Measurements from ENCODE around the gene CYTH4.

Gene CYTH4

GRCh38 chr22:37304595-37305343 lies 22.5 kb downstream of the CYTH4 start:
- Histone ChIP-seq H3K4me3 (ENCODE audit: low read depth, low read length) (no peak overlapping the region), H3K27ac (ENCODE audit: low read depth, low read length) (peak overlapping the region; percentile 100), H3K79me2 (ENCODE audit: control insufficient read depth, insufficient read depth, low read length, unreplicated experiment) (no peaks in the 10 kb centered on the region), H3K36me3 (ENCODE audit: insufficient read depth, low read length) (no peaks in the 10 kb centered on the region), H3K4me1 (ENCODE audit: control insufficient read depth, insufficient read depth, low read length, unreplicated experiment) (peaks cover 64% of the 10 kb centered on the region), H2AFZ (ENCODE audit: low read length, unreplicated experiment) (no peak overlapping the region), H3K27me3 (ENCODE audit: insufficient read depth, low read length) (no peaks in the 10 kb centered on the region)

DNA sequence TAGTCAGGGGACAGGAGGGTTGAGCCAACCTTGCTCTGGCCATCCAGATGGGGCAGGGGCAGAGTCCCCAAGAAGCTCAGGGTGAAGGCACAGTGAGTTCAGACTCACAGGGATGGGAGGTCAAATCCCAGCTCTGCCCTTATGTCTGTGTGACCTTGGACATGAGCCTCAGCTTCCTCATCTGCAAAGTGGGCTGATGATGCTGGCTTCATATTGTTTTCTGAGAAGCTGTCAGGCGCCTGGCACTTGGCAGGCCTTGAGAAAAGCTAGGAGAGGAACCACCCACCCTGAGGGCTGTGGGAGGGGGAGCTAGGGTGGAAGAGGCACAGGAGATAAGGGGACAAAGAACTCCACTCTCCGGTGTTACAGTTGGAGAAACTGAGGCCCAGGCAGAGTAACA lies 23.6 kb downstream of the CYTH4 start:
- H3K4me1 ChIP-seq (ENCODE audit: control insufficient read depth, insufficient read depth, low read length, unreplicated experiment) = peaks cover 72% of the 10 kb centered on the region
- H3K27ac ChIP-seq (ENCODE audit: low read depth, low read length) = peak overlapping the region; percentile 100
- no peak overlapping the region for H2AFZ ChIP-seq (ENCODE audit: low read length, unreplicated experiment)
- H3K36me3 ChIP-seq (ENCODE audit: insufficient read depth, low read length) = no peaks in the 10 kb centered on the region
- no peaks in the 10 kb centered on the region for H3K79me2 ChIP-seq (ENCODE audit: control insufficient read depth, insufficient read depth, low read length, unreplicated experiment)
- H3K4me3 ChIP-seq (ENCODE audit: low read depth, low read length) = no peak overlapping the region
- H3K27me3 ChIP-seq (ENCODE audit: insufficient read depth, low read length) = no peaks in the 10 kb centered on the region

GRCh38 chr22:37306494-37306829 lies 24.2 kb downstream of the CYTH4 start:
- peak overlapping the region; percentile 100 for H3K27ac ChIP-seq (ENCODE audit: low read depth, low read length)

GRCh38 chr22:37308385-37309200 lies 26.3 kb downstream of the CYTH4 start:
- H3K27me3 ChIP-seq (ENCODE audit: insufficient read depth, low read length) = no peaks in the 10 kb centered on the region
- no peak overlapping the region for H2AFZ ChIP-seq (ENCODE audit: low read length, unreplicated experiment)
- H3K36me3 ChIP-seq (ENCODE audit: insufficient read depth, low read length) = no peaks in the 10 kb centered on the region
- H3K79me2 ChIP-seq (ENCODE audit: control insufficient read depth, insufficient read depth, low read length, unreplicated experiment) = no peaks in the 10 kb centered on the region
- H3K27ac ChIP-seq (ENCODE audit: low read depth, low read length) = peak overlapping the region; percentile 100
- H3K4me1 ChIP-seq (ENCODE audit: control insufficient read depth, insufficient read depth, low read length, unreplicated experiment) = peaks cover 71% of the 10 kb centered on the region
- peak overlapping the region; percentile 62; the same call in 1 of the 2 replicates for H3K4me3 ChIP-seq (ENCODE audit: low read depth, low read length)

More at GRCh38 chr22:37306494-37306829, 24.2 kb downstream of the CYTH4 start:
- H2AFZ ChIP-seq (ENCODE audit: low read length, unreplicated experiment) = no peak overlapping the region
- H3K79me2 ChIP-seq (ENCODE audit: control insufficient read depth, insufficient read depth, low read length, unreplicated experiment) = no peaks in the 10 kb centered on the region
- H3K27me3 ChIP-seq (ENCODE audit: insufficient read depth, low read length) = no peaks in the 10 kb centered on the region
- H3K36me3 ChIP-seq (ENCODE audit: insufficient read depth, low read length) = no peaks in the 10 kb centered on the region
- H3K4me1 ChIP-seq (ENCODE audit: control insufficient read depth, insufficient read depth, low read length, unreplicated experiment) = peaks cover 72% of the 10 kb centered on the region
- no peak overlapping the region for H3K4me3 ChIP-seq (ENCODE audit: low read depth, low read length)

- no peaks in the 10 kb centered on the region for H3K36me3 ChIP-seq (ENCODE audit: insufficient read depth, low read length)
- H3K4me3 ChIP-seq (ENCODE audit: low read depth, low read length) = no peak overlapping the region
- peak overlapping the region; percentile 35; the same call in 1 of the 2 replicates for H3K27ac ChIP-seq (ENCODE audit: low read depth, low read length)
Measured at GRCh38 chr22:37309211-37310074, 27.1 kb downstream of the CYTH4 start.

GRCh38 chr22:37310075-37310606 lies 27.8 kb downstream of the CYTH4 start:
- Histone ChIP-seq H3K36me3 (ENCODE audit: insufficient read depth, low read length) (no peaks in the 10 kb centered on the region), H3K79me2 (ENCODE audit: control insufficient read depth, insufficient read depth, low read length, unreplicated experiment) (no peaks in the 10 kb centered on the region), H2AFZ (ENCODE audit: low read length, unreplicated experiment) (no peak overlapping the region), H3K4me3 (ENCODE audit: low read depth, low read length) (no peak overlapping the region), H3K27me3 (ENCODE audit: insufficient read depth, low read length) (no peaks in the 10 kb centered on the region), H3K4me1 (ENCODE audit: control insufficient read depth, insufficient read depth, low read length, unreplicated experiment) (peaks cover 71% of the 10 kb centered on the region), H3K27ac (ENCODE audit: low read depth, low read length) (no peak overlapping the region)

More at GRCh38 chr22:37309211-37310074, 27.1 kb downstream of the CYTH4 start:
- H3K27me3 ChIP-seq (ENCODE audit: insufficient read depth, low read length) = no peaks in the 10 kb centered on the region
- peaks cover 71% of the 10 kb centered on the region for H3K4me1 ChIP-seq (ENCODE audit: control insufficient read depth, insufficient read depth, low read length, unreplicated experiment)
- no peaks in the 10 kb centered on the region for H3K79me2 ChIP-seq (ENCODE audit: control insufficient read depth, insufficient read depth, low read length, unreplicated experiment)
- H2AFZ ChIP-seq (ENCODE audit: low read length, unreplicated experiment) = no peak overlapping the region

DNA sequence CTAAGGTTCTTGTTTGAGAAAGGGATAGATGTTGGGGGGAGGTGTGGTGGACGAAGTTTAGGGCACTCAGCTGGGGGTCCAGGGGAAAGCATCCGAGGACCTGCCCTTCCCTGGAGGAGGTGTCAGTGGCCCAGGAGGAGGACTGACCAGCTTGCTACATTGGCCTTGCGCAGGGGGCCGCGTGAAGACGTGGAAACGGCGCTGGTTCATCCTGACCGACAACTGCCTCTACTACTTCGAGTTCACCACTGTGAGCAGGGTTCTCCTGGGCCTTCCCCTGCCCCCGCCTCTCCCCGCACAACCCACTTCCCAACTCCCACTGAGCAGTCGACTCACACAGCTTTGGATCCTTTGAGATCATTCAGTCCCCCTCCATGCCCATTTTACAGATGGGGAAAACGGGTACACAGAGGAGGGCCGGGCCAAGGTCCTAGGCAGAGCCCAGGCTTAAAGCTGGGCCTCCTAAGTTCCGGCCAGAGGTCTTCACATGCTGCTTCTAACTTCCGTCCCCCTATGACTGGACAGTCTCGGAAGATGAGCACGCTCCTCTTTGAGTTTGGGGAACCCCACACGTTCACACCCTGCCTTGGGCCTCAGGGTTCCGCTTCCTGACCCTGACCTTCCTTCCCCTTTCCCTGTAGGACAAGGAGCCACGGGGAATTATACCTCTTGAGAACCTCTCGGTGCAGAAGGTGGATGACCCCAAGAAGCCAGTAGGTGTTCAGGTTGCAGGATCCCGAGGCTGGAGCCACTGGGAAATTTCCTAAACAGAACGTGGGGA lies 28.7 kb downstream of the CYTH4 start:
- no peak overlapping the region for H3K4me3 ChIP-seq (ENCODE audit: low read depth, low read length)
- H3K27me3 ChIP-seq (ENCODE audit: insufficient read depth, low read length) = no peaks in the 10 kb centered on the region
- no peak overlapping the region for H2AFZ ChIP-seq (ENCODE audit: low read length, unreplicated experiment)
- peaks cover 65% of the 10 kb centered on the region for H3K4me1 ChIP-seq (ENCODE audit: control insufficient read depth, insufficient read depth, low read length, unreplicated experiment)
- no peak overlapping the region for H3K27ac ChIP-seq (ENCODE audit: low read depth, low read length)
- no peaks in the 10 kb centered on the region for H3K79me2 ChIP-seq (ENCODE audit: control insufficient read depth, insufficient read depth, low read length, unreplicated experiment)
- no peaks in the 10 kb centered on the region for H3K36me3 ChIP-seq (ENCODE audit: insufficient read depth, low read length)

DNA sequence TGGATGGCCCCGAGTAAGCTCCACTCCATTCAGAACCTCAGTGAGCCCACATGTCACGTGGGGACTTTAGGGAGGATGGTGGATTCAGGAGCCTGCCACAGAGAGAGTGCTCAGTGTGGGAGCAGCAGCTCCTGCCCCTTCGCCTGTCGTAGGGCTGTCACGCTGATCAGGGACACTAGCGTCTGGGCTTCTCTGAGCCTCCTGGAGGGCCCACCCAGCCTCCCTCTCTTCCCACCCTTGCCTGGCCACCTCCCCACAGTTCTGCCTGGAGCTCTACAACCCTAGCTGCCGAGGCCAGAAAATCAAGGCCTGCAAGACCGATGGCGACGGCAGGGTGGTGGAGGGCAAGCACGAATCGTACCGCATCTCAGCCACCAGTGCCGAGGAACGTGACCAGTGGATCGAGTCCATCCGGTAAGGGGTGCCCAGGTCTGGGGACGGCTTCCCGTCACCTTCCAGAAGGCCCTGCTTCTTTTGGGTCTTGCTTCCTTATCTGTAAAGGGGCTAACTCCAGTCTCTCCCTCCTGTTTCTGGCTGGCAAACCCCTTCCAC lies 29.5 kb downstream of the CYTH4 start:
- Histone ChIP-seq H2AFZ (ENCODE audit: low read length, unreplicated experiment) (no peak overlapping the region), H3K4me1 (ENCODE audit: control insufficient read depth, insufficient read depth, low read length, unreplicated experiment) (peaks cover 60% of the 10 kb centered on the region), H3K27ac (ENCODE audit: low read depth, low read length) (no peak overlapping the region), H3K79me2 (ENCODE audit: control insufficient read depth, insufficient read depth, low read length, unreplicated experiment) (no peaks in the 10 kb centered on the region), H3K27me3 (ENCODE audit: insufficient read depth, low read length) (no peaks in the 10 kb centered on the region), H3K4me3 (ENCODE audit: low read depth, low read length) (no peak overlapping the region), H3K36me3 (ENCODE audit: insufficient read depth, low read length) (no peaks in the 10 kb centered on the region)

DNA sequence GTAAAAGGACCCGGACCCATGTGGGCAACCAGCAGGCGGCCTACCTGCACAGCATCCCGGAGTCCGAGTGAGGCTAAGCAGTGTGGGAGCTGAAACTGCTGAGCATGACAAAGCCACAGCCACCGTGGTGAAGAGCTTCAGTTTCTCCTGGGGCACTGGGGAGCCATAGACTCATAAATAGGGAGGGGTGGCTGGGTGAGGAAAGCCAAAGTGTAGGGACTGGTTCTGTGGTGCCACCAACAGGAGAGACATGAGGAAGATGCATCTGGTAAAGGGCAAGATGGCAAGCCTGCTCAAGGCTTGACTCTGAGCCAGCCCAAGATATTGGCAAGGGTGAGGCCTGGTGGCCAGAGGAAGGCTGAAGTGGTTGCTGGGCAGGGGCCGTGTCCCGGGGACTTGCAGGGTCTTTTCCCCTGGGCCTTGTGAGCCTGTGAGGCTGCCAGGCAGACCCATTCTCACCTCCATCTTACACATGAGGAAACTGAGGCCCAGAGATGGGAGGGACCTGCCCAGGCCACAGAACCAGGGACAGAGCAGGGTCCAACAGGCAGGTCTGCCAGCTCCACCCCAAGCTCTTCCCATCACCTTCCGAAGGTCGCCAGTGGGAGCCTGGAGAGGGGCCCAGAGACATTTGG lies 30.4 kb downstream of the CYTH4 start:
- Histone ChIP-seq H3K4me3 (ENCODE audit: low read depth, low read length) (no peak overlapping the region), H3K79me2 (ENCODE audit: control insufficient read depth, insufficient read depth, low read length, unreplicated experiment) (no peaks in the 10 kb centered on the region), H3K36me3 (ENCODE audit: insufficient read depth, low read length) (no peaks in the 10 kb centered on the region), H3K4me1 (ENCODE audit: control insufficient read depth, insufficient read depth, low read length, unreplicated experiment) (peaks cover 52% of the 10 kb centered on the region), H2AFZ (ENCODE audit: low read length, unreplicated experiment) (no peak overlapping the region), H3K27ac (ENCODE audit: low read depth, low read length) (no peak overlapping the region), H3K27me3 (ENCODE audit: insufficient read depth, low read length) (no peaks in the 10 kb centered on the region)
